HG02943 (cell line): ENCODE measurements around the gene PHTF1.

ENCODE experiments used
- ATAC-seq: cut with Tn5 transposase; IDR thresholded peaks from one replicate; pipeline ENCODE4 v1.9.1; 2021; ENCODE audit warnings: mild to moderate bottlenecking, low read depth, moderate library complexity; ENCODE audit not compliant: unreplicated experiment

Gene PHTF1

GRCh38 chr1:113675302-113675701, 84.0 kb downstream of the PHTF1 start:
- ATAC-seq: no peak

GRCh38 chr1:113674591-113674990, 84.7 kb downstream of the PHTF1 start:
- ATAC-seq: no peak

- ATAC-seq: no peak
Measured at GRCh38 chr1:113672491-113672890, 86.8 kb downstream of the PHTF1 start.

- no peak for ATAC-seq
Measured at GRCh38 chr1:113670650-113671049, 88.6 kb downstream of the PHTF1 start.

GRCh38 chr1:113669988-113670387, 89.3 kb downstream of the PHTF1 start:
- ATAC-seq: no peak

- no peak for ATAC-seq
Measured at GRCh38 chr1:113666126-113666525, 93.2 kb downstream of the PHTF1 start.

GRCh38 chr1:113665071-113665470, 94.2 kb downstream of the PHTF1 start:
- no peak for ATAC-seq

GRCh38 chr1:113663165-113663951, 95.9 kb downstream of the PHTF1 start:
- no peak for ATAC-seq

- ATAC-seq: no peak
Measured at GRCh38 chr1:113662101-113662500, 97.2 kb downstream of the PHTF1 start.

GRCh38 chr1:113660088-113660487, 99.2 kb downstream of the PHTF1 start:
- ATAC-seq: no peak

GRCh38 chr1:113659556-113659955, 99.7 kb downstream of the PHTF1 start:
- ATAC-seq: no peak

GRCh38 chr1:113659035-113659434, 100.3 kb downstream of the PHTF1 start:
- ATAC-seq: no peak

GRCh38 chr1:113657556-113658063, 101.7 kb downstream of the PHTF1 start:
- no peak for ATAC-seq

- ATAC-seq: no peak
Measured at GRCh38 chr1:113657126-113657525, 102.2 kb downstream of the PHTF1 start.

- no peak for ATAC-seq
Measured at GRCh38 chr1:113654883-113655282, 104.4 kb downstream of the PHTF1 start.

GRCh38 chr1:113653741-113654140, 105.5 kb downstream of the PHTF1 start:
- ATAC-seq: no peak

GRCh38 chr1:113652771-113653170, 106.5 kb downstream of the PHTF1 start:
- ATAC-seq: no peak

GRCh38 chr1:113648478-113648877, 110.8 kb downstream of the PHTF1 start:
- no peak for ATAC-seq

- ATAC-seq: no peak
Measured at GRCh38 chr1:113647164-113647563, 112.1 kb downstream of the PHTF1 start.
